NCI-H1105 treated with DMSO at 0.1 percent for 48 hours (cell line): Measurements from ENCODE around the gene SLC66A1.

ENCODE experiments used
- DNase-seq: peaks from one replicate; lab custom pipeline; 2025; lab: John Stamatoyannopoulos, UW

SLC66A1 gene

DNA sequence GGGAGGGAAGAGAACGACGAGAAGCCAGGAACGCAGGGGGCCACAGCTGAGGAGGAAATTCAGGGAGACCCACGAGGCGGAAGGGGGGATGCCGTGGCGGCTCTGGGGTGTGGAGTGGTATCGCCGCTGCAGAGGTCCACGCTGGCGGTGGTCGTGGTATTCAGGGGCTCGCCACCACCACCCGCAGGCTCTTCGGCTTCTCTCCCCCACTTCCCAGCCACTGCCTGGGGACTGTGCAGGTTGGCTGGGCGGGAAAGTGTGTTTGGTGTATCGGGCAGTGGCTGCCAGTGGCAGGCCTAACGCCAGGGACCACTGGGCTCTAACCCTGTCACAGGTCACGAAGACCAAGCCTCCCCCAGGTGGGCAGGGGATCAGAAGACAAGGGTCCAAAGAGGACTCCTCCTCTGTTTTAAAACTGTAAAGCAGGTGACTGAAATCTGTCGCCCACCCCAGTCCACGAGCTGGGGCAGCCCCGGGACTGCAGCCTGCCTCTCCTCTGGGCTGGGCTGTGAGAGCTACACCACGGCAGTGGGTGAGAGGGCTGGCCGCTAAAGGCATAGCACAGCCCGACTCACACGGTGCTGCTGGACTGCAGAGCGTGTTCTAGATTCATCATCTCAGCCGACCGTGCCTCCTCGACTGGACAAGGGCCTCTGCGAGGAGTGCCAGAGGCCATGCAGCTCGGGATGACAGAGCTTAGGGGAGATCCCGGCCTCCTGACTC, 30.9 kb downstream of the SLC66A1 start:
- no peak for DNase-seq

- DNase-seq, result no peak
Observed at GRCh38 chr1:19343617-19344350, 31.7 kb downstream of the SLC66A1 start.

- peak; percentile 27 for DNase-seq
Observed at GRCh38 chr1:19344372-19344810, 32.3 kb downstream of the SLC66A1 start.

- DNase-seq, result no peak
Observed at GRCh38 chr1:19344831-19345230, 32.7 kb downstream of the SLC66A1 start.

GRCh38 chr1:19345391-19345790, 33.3 kb downstream of the SLC66A1 start:
- no peak for DNase-seq

GRCh38 chr1:19346026-19346425, 33.9 kb downstream of the SLC66A1 start:
- no peak for DNase-seq

DNA sequence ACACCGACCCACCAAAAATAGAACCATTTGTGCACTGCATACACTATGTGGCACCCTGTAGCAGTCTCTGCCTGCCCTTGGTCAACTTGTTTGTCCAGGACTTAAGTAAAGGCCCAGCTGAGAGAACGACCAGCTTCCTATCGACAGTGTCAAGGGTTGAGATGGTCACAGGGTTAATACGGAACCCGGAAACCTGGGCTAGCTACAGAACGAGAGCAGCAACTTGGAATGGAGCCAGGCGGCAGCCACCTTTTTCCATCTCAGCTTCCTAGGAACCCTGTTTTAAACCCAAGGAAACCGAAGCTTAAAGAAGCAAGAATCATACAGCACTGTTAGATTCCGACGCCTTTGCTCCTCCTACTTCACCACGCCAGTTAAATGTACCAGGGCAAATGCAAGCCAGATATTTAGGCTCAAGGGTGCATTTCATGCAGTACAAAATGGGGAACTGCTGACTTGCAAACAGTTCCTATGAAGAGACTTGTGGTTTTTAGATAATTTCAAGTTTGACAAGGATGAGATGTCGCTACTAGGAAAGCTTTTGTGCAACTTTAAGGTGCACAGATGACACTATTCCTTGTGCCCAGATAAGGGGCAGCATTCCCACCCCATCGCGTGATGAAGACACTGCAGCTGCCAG, 35.5 kb downstream of the SLC66A1 start:
- DNase-seq, result no peak

DNA sequence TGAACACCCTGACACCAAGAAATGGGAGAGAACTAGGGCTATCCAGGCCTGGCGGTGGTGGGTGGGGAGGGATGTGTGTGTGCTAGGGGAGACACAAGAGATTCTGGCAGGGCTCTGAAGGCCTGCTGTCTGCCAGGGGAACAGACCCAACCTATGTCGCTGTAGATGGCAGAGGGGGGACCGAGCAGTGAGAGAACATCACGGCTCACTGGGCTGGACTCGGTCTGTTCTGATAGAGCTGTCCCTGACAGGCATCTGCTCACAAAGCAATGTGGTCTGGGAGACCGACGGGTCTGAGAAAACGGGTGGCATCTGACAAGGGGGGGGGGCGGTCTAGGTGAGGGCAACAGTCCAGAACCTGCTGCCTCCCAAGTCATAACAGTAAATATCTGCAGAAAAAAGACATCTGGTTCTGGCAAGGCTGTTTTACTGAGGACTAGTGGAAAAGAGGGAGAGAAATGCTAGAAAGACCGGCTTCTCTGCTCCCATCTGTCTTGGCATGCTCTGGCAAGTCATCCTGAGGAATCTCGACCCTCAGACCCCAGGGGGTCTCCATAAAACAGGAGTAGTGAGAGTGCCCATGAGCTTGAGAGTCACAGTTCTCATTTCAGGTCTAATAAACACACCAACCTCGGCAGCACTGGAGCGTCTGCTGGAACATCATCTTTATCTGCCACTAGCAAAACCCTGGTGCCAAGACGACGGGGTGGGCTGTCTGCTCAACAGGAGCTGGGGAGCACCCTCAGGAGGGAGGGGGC, 36.5 kb downstream of the SLC66A1 start:
- no peak for DNase-seq

GRCh38 chr1:19349999-19350398, 37.9 kb downstream of the SLC66A1 start:
- no peak for DNase-seq

DNA sequence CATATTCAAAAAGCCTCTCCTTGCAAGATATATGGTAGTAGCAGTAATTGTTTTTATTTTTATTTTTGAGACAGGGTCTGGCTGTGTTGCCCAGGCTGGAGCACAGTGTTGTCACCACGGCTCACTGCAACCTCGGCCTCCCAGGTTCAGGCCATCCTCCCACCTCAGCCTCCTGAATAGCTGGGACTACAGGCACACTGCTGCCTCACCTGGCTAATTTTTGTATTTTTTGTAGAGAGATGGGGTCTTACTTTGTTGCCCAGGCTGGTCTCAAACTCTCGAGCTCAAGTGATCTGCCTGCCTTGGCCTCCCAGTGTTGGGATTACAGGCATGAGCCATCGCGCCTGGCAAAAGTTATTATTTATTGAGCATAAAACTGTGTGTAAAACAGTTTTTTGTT, 38.4 kb downstream of the SLC66A1 start:
- no peak for DNase-seq

DNA sequence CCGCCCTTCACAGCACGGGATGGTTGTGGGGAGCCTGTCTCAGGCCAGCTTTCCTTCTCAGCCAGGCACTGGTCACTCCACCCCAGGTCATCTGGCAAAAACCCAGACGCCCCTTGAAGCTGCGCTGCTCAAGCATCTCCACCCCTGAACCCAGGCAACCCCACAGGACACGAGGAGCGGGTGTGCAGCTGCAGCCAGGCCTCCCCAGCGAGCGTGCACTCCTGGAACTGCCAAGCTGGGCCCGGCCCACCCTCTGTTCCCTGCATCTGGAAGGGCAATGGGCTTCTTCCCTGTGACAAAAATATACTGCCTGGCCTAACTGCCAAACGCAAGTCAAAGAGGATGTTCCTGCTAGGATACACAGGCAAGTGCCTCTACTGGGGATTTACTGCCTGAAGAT, 39.7 kb downstream of the SLC66A1 start:
- no peak for DNase-seq

DNA sequence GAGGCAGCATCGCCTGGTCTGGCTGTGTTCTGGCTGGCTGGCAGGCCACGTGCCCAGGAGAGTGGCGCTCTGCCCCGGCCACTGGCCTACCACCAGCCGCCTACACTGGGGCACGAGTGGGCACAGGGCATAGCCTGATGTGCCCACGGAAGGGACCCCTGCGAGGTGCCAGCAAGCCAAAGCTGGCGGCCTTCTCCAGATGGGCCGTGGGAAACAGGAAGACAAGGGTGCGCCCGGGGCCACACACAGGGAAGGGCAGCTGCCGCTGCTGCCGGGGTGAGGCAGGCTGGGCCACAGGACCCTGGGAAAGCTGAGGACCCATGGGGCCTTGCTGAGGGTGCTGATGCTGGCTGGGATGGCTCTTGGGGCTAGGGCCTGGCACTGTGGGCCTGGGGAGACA, 40.7 kb downstream of the SLC66A1 start:
- no peak for DNase-seq

- DNase-seq, result no peak
Observed at GRCh38 chr1:19353596-19353995, 41.5 kb downstream of the SLC66A1 start.

DNA sequence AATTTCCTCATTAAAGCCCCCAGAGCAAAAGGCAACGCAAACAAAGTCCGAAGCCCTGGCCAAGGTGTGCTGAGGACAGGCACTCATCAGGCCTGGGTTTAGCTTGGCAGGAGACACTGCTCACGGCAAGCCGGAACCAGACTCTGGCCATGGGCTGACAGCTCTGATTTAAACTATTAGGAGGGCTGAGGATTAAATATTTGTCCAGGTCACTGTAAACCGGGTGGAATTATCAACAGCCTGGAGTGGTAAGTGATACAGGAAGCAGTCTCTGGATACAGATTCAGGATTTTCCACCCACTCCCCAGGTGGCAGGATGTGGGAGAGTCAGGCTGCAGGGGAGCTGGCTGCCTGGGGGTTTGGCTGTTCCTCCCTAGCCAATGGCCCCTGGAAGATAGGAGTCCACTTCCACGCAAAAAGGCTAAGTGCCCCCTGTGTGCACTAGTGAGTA, 42.4 kb downstream of the SLC66A1 start:
- DNase-seq, result no peak

GRCh38 chr1:19356266-19356665, 44.1 kb downstream of the SLC66A1 start:
- DNase-seq, result no peak

DNA sequence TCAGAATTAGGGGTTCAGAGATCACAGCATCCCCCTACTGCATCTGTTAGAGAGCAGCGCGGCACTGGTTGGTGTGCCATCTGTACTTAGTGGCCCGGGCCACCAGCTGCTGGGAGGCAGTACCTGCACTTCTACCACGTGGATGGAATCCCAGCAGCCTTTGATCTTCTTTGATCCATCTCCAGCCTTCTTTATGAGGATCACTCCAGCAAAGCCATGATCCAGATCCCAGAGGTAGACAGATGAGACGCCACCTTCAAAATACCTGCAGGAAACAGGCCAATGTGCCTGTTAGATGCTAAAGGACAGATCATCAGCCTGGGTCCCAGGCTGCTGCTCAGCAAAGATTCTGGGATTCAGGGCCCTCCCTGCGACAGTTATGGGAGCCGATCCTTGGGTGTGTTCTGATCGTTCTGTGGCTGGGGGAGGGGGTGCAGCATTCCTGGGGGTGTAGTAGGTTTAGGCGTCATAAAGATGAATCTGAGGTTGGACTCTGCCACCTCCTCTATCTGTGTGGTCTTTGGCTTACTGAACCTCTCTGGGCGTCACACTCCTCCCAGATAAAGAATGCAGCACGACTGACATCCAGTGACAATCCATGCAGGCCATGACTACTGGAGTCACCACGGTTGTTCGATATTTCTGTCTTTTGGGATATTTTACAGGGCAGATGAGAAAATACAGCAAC, 45.3 kb downstream of the SLC66A1 start:
- no peak for DNase-seq

DNA sequence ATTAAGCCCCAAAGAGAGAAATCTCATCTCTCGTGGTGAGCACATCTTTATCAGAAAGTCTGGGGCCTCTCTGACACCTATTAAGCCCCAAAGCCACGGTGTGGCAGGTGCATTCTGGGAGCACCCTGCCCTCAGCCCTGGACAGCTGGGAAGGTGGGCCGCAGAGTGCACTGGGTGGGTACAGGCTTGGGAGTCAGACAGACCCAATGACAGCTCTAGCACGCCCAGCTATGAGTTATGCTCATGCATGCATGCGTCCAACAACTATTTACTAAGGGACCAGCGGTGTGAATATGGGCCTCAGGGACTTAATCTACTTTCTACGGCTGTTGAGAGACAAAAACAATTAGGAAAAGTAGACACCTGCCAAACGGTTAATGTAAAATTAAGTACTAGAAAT, 46.6 kb downstream of the SLC66A1 start:
- DNase-seq, result no peak

DNA sequence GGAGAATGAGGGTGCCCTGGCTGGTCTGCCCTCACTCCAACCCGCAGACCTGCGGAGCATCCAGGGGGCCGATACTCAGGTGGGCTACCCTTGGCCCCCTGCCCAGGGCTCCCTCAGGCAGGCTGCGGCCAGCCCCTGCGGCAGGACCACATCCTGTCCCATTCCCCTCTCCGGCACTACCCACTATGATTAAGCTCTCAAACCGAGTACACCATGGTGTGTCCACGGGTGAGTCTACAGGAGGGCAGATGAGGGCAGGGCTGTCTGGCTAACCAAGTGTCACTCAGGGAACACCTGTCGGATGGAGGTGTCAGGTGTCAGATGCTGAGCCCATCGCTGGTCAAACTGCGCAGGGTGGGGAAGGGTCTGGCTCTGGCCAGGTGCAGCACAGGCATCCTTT, 47.2 kb downstream of the SLC66A1 start:
- DNase-seq, result no peak

- peak; percentile 17 for DNase-seq
Observed at GRCh38 chr1:19360016-19360415, 47.9 kb downstream of the SLC66A1 start.

GRCh38 chr1:19360432-19360831, 48.3 kb downstream of the SLC66A1 start:
- DNase-seq, result no peak

- DNase-seq, result no peak
Observed at GRCh38 chr1:19360843-19361610, 48.9 kb downstream of the SLC66A1 start.
